Natural killer cell treated with Interleukin-12 subunit alpha and Interleukin-12 subunit beta and Interleukin-15 and Interleukin-18, amount 100 ng/mL, for 72 hours (primary cell): ENCODE results near the gene TBC1D9B. TPM values are rescaled to one million over a fixed set of nuclear protein-coding genes. Genes with fewer than 3 reads are reported as not detected.
"Not testable (repeated sequence)": the region's sequence is repeated elsewhere in the genome, so short reads cannot be mapped to it uniquely, and the experiment has no call there.

Experiments
- ATAC-seq, 2 donors: fragments of 150-1000 bp; cut with Tn5 transposase in 1 of 2; sonication (Bioruptor Pico), chemical (Tn5 transposase) in 1 of 2; 2 replicates each; pipeline ENCODE4 v1.10.0; 2021
- DNase-seq: peaks from one replicate; pipeline ENCODE4 v3.0.0; 2022; ENCODE audit warnings: low spot score
- H3K27ac Mint-ChIP-seq, 2 donors: 1 replicate in 1 of 2; 2 replicates in 1 of 2; pipeline ENCODE4 v1.8.0; 2022; ENCODE audit warnings: mixed read lengths in 2 of 2, mild to moderate bottlenecking in 1 of 2, moderate library complexity in 1 of 2
- H3K27me3 Mint-ChIP-seq, 2 donors: 1 replicate in 1 of 2; 2 replicates in 1 of 2; pipeline ENCODE4 v1.8.0; 2022; ENCODE audit warnings: mixed read lengths in 2 of 2
- H3K36me3 Mint-ChIP-seq: one replicate; pipeline ENCODE4 v1.8.0; 2022; ENCODE audit warnings: mixed read lengths
- H3K4me1 Mint-ChIP-seq, 2 donors: 1 replicate in 1 of 2; 2 replicates in 1 of 2; pipeline ENCODE4 v1.8.0; 2022; ENCODE audit warnings: low read depth in 2 of 2, mixed read lengths in 2 of 2, mild to moderate bottlenecking in 1 of 2
- H3K4me3 Mint-ChIP-seq: one replicate; pipeline ENCODE4 v1.8.0; 2022; ENCODE audit warnings: mixed read lengths
- H3K9me3 Mint-ChIP-seq: 2 replicates; pipeline ENCODE4 v1.8.0; 2022; ENCODE audit warnings: mixed read lengths
- total RNA-seq, 2 donors: library from RNA; stranded (reverse); gene quantifications; one replicate each; pipeline ENCODE4 v1.2.3, GENCODE V29; 2022

The TBC1D9B gene
- total RNA-seq, 2 donors from 2014 or later: 114 to 151 TPM

DNA sequence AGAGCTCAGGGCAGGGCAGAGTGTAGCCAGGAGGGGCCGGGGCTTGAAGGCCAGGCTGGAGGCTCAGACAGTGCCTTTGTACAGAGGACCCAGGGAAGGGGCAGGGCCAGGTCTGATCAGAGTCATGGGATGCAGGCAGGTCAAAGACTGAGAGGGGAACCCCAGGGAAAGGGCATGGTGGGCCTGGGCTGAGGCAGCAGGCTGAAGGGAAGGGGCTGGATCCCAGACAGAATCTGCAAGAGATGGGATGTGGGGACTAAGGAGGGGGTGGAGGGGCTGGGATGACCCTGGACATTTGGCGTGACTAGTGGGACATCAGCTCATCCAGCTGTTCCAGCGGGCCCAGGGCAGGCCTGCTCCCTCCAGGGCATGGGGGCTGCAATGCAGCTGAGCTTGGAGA lies 33.6 kb downstream of the TBC1D9B start:
- Mint-ChIP-seq H3K4me3 (no peak overlapping the region), H3K27me3 (no peaks in the 10 kb centered on the region), H3K4me1 (no peaks in the 10 kb centered on the region), H3K36me3 (peaks cover 5% of the 10 kb centered on the region), H3K9me3 (no peaks in the 10 kb centered on the region), H3K27ac (no peak overlapping the region)
- ATAC-seq (no peak), DNase-seq (no peak)

- no peaks in the 10 kb centered on the region for H3K27me3 Mint-ChIP-seq
- ATAC-seq (peak in 1 of 2 donors; percentile 4), DNase-seq (no peak)
- no peak overlapping the region for H3K4me3 Mint-ChIP-seq
- peaks cover 5% of the 10 kb centered on the region for H3K36me3 Mint-ChIP-seq
- H3K27ac Mint-ChIP-seq: no peak overlapping the region
- H3K4me1 Mint-ChIP-seq: no peaks in the 10 kb centered on the region
- H3K9me3 Mint-ChIP-seq: no peaks in the 10 kb centered on the region
Observed at GRCh38 chr5:179873588-179874110, 34.0 kb downstream of the TBC1D9B start.

DNA sequence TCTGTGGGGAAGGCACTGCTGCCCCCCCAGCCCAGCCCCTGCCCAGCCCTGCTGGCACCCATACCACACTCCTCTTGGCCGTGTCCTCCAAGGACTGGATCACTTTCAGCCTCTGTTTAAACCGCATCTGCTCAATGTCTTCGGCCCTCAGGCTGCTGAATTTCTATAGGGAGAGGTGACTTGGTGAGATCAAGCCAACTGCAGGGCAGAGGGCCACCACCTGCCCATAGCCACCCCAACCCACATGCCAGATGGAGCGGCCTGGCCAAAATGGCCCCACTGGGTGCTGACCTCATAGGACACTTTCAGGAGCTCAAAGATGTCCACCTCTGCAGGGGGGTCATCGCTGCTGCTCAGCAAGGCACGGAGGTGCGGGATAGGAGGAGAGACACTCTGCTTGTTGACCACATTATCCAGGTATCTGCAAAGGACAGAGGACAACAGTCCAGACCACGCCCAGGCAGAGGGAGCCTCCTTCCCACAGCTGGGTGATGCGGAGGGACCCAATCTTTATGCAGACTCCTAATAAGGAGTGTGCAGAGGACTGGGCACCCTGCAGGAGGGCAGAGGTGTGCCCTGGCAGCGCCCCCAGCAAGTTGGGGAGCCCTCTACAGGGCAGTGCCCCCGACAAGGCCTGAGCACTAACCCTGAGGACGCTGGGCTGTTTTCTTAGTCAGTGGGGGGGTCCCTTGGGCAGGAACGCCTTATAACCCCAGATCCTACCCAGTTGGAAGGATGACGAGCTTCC lies 34.7 kb downstream of the TBC1D9B start:
- DNase-seq (no peak), ATAC-seq (no peak)
- Mint-ChIP-seq H3K4me3 (no peak overlapping the region), H3K27me3 (no peaks in the 10 kb centered on the region), H3K9me3 (no peaks in the 10 kb centered on the region), H3K4me1 (no peaks in the 10 kb centered on the region), H3K27ac (no peak overlapping the region), H3K36me3 (peaks cover 5% of the 10 kb centered on the region)

- DNase-seq (no peak), ATAC-seq (no peak)
- Mint-ChIP-seq H3K27me3 (no peaks in the 10 kb centered on the region), H3K27ac (no peak overlapping the region), H3K36me3 (no peaks in the 10 kb centered on the region), H3K9me3 (no peaks in the 10 kb centered on the region), H3K4me3 (no peak overlapping the region), H3K4me1 (no peaks in the 10 kb centered on the region)
Observed at GRCh38 chr5:179872055-179872827, 35.5 kb downstream of the TBC1D9B start.

GRCh38 chr5:179871533-179871932 lies 36.2 kb downstream of the TBC1D9B start:
- not testable (repeated sequence) for H3K4me3 Mint-ChIP-seq, H3K4me1 Mint-ChIP-seq, H3K9me3 Mint-ChIP-seq, H3K36me3 Mint-ChIP-seq, ATAC-seq, DNase-seq, H3K27ac Mint-ChIP-seq, H3K27me3 Mint-ChIP-seq

- no peaks in the 10 kb centered on the region for H3K9me3 Mint-ChIP-seq
- H3K27me3 Mint-ChIP-seq: no peaks in the 10 kb centered on the region
- ATAC-seq: no peak
- H3K27ac Mint-ChIP-seq: no peak overlapping the region
- H3K36me3 Mint-ChIP-seq: no peaks in the 10 kb centered on the region
- H3K4me1 Mint-ChIP-seq: no peaks in the 10 kb centered on the region
- no peak overlapping the region for H3K4me3 Mint-ChIP-seq
- DNase-seq: no peak
Observed at GRCh38 chr5:179870952-179871351, 36.7 kb downstream of the TBC1D9B start.

GRCh38 chr5:179870403-179870903 lies 37.2 kb downstream of the TBC1D9B start:
- H3K4me1 Mint-ChIP-seq: no peaks in the 10 kb centered on the region
- ATAC-seq (no peak), DNase-seq (no peak)
- H3K27me3 Mint-ChIP-seq: no peaks in the 10 kb centered on the region
- H3K27ac Mint-ChIP-seq: no peak overlapping the region
- no peak overlapping the region for H3K4me3 Mint-ChIP-seq
- H3K9me3 Mint-ChIP-seq: no peaks in the 10 kb centered on the region
- H3K36me3 Mint-ChIP-seq: no peaks in the 10 kb centered on the region

DNA sequence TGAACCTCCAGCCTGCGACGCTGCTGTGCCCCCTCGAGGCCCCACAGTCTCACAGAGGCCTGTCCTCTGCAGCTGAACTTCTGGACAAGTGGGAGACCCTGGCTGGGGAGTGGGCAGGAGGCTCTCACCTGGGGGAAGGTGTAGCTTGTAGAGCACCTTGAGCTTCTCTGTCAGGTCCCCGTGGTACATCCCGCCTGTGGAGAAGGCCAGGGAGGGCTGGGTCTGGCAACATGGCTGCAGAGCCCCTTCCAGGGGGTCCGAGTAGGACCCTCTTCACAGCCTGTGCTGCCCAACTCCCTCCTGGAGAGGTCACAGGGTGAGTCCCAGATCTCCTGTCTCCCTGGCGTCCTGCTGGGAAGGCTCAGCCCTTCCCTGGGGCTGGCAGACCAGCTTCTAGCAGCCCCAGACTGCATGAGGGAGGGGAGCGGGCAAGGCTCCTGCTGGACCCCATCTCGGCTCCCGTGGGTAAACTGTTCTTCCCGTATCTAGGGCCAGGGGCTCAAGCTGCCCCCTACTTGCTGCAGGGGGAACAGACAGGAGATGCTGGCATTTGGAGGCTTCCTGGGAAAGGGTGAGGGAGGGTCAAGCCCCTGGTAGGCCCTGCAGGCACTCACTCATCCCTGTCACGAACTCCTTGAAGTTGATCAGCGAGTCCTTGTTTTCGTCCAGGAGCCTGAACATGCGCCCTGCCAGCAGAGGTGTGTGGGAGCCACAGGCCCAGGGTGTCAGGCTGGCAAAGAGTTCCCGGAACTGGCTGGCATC lies 37.9 kb downstream of the TBC1D9B start:
- DNase-seq: no peak
- no peaks in the 10 kb centered on the region for H3K27me3 Mint-ChIP-seq
- no peaks in the 10 kb centered on the region for H3K9me3 Mint-ChIP-seq
- H3K36me3 Mint-ChIP-seq: no peaks in the 10 kb centered on the region
- no peak overlapping the region for H3K27ac Mint-ChIP-seq
- ATAC-seq: no peak
- H3K4me1 Mint-ChIP-seq: no peaks in the 10 kb centered on the region
- no peak overlapping the region for H3K4me3 Mint-ChIP-seq

DNA sequence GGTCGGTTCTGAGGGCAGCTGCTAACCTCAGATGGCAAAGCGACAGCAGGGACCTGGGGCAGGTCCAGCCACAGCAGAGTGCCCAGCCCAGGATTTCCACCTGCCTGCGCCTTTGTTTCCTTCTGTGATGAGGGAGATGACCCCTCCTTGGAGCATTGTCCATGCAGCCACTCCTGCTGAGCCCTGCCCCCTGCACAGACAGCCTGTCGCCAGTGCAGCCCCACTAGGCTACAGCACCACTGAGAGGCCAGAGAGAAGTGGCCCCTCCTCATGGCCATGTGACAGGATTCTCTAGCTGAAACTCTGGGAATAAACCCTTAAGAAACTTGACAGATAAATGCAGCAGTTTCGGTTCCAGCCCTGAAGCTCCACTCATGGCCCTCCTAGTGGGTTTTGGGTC lies 38.6 kb downstream of the TBC1D9B start:
- no peak overlapping the region for H3K27ac Mint-ChIP-seq
- no peak for DNase-seq
- ATAC-seq: no peak
- no peaks in the 10 kb centered on the region for H3K4me1 Mint-ChIP-seq
- no peaks in the 10 kb centered on the region for H3K9me3 Mint-ChIP-seq
- no peaks in the 10 kb centered on the region for H3K36me3 Mint-ChIP-seq
- no peaks in the 10 kb centered on the region for H3K27me3 Mint-ChIP-seq
- no peak overlapping the region for H3K4me3 Mint-ChIP-seq

- Mint-ChIP-seq H3K36me3 (no peaks in the 10 kb centered on the region), H3K27ac (peak overlapping the region in 1 of 2 donors; percentile 45), H3K4me1 (no peaks in the 10 kb centered on the region), H3K4me3 (no peak overlapping the region), H3K9me3 (no peaks in the 10 kb centered on the region), H3K27me3 (no peaks in the 10 kb centered on the region)
- DNase-seq (no peak), ATAC-seq (no peak)
Observed at GRCh38 chr5:179868541-179868940, 39.2 kb downstream of the TBC1D9B start.

DNA sequence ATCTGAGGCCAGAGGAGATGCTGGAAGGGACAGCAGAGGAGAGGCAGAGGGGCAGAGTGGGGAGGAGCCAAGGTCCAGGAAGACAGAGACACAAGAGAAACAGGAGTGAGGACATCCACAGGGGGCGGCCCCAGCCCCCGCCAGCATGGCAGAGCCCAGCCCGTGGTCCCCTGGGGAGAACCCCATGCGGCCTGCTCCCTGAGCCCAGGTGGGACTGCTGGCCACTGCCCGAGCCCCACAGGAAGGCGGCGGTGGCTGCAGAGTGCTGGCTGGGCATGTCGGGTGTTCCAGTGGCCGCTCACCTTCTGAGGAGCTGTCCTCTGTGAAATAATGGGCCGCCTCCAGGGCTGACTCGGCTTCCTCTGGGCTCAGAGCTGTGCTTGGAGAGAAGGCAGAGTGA lies 40.2 kb downstream of the TBC1D9B start:
- DNase-seq: no peak
- Mint-ChIP-seq H3K36me3 (no peaks in the 10 kb centered on the region), H3K27ac (peak overlapping the region in 1 of 2 donors; percentile 43), H3K4me1 (no peaks in the 10 kb centered on the region), H3K4me3 (no peak overlapping the region), H3K9me3 (no peaks in the 10 kb centered on the region), H3K27me3 (no peaks in the 10 kb centered on the region)
- ATAC-seq: no peak

- Mint-ChIP-seq H3K27me3 (no peaks in the 10 kb centered on the region), H3K4me1 (no peaks in the 10 kb centered on the region), H3K9me3 (no peaks in the 10 kb centered on the region), H3K4me3 (no peak overlapping the region), H3K27ac (peak overlapping the region in 1 of 2 donors; percentile 43), H3K36me3 (no peaks in the 10 kb centered on the region)
- ATAC-seq (no peak), DNase-seq (no peak)
Observed at GRCh38 chr5:179867079-179867465, 40.6 kb downstream of the TBC1D9B start.

GRCh38 chr5:179866241-179867078 lies 41.2 kb downstream of the TBC1D9B start:
- Mint-ChIP-seq H3K36me3 (no peaks in the 10 kb centered on the region), H3K27ac (peak overlapping the region in 1 of 2 donors; percentile 43)
- no peak for ATAC-seq

More at GRCh38 chr5:179866241-179867078, 41.2 kb downstream of the TBC1D9B start:
- Mint-ChIP-seq H3K4me3 (no peak overlapping the region), H3K9me3 (no peaks in the 10 kb centered on the region), H3K27me3 (no peaks in the 10 kb centered on the region), H3K4me1 (no peaks in the 10 kb centered on the region)
- DNase-seq: no peak
